ENCODE data around the gene CHRM5. TPM values are rescaled to one million over a fixed set of nuclear protein-coding genes. Genes with fewer than 3 reads are reported as not detected.
"Not testable (repeated sequence)": the region's sequence is repeated elsewhere in the genome, so short reads cannot be mapped to it uniquely, and the experiment has no call there.

CHRM5 gene
- polyA plus RNA-seq, 3 donors = 0.01 TPM; not detected in 2

DNA sequence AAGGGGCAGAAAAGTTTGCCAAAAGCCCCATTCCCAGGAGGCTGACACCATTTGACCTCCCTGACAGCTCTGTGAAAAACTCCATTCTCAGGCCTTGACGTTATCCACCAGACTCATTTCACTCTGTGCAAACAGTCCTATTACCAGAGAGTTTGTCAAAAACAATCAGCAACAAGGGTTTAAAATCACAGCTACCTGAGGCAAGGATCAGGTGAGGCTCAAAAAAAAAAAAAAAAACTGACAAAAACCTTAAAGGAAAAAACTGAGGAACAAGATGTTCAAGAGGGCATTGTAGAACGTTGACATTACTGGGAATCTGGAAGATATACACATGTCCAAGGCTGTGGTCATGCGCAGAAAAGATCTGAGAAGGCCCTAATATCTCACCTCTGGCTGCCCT lies 59.3 kb downstream of the CHRM5 start:
- 51 to 55% (median 54%) methylated on average over 3 of the region's 3 CpGs for WGBS, 3 donors
- no peak overlapping the region for H3K27ac ChIP-seq (ENCODE audit: low read depth, low read length)

DNA sequence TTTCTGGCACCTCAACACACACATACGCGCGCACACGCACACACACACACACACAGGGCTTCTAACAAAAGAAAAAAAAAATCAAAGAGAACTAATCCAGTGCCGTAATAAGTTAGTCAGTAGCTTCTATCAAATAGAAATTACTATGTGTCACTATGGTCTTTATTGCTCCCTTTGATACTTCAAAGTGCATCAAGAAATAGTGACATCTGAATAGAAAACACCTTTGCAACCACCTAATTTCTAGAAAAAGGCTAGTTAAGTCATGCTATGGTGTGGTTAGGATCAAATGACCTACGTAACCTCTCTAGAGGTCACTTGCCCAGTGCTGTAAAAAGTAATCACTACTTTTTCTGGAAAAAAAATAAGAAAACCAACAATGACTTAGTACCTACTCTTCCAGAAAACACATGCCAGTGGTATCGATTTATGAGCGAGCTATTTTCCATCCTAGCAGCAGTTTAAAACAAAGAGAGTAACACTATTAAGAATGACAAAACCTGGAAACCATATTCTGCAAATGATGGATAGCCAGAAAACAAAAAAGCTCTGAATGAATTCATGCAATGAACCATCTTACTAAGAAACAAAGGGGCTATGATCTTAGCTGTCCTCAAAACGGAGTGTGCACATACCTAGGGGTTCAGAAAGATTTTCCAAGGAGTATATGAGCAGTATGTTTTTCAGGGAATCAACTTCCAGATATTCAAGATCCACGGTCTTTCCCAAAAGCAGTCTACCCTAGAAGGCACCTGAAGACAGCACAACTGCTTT lies 63.9 kb downstream of the CHRM5 start:
- WGBS, 3 donors = 76 to 95% (median 93%) methylated on average over 10 of the region's 10 CpGs
- no peak overlapping the region for H3K27ac ChIP-seq (ENCODE audit: low read depth, low read length)

DNA sequence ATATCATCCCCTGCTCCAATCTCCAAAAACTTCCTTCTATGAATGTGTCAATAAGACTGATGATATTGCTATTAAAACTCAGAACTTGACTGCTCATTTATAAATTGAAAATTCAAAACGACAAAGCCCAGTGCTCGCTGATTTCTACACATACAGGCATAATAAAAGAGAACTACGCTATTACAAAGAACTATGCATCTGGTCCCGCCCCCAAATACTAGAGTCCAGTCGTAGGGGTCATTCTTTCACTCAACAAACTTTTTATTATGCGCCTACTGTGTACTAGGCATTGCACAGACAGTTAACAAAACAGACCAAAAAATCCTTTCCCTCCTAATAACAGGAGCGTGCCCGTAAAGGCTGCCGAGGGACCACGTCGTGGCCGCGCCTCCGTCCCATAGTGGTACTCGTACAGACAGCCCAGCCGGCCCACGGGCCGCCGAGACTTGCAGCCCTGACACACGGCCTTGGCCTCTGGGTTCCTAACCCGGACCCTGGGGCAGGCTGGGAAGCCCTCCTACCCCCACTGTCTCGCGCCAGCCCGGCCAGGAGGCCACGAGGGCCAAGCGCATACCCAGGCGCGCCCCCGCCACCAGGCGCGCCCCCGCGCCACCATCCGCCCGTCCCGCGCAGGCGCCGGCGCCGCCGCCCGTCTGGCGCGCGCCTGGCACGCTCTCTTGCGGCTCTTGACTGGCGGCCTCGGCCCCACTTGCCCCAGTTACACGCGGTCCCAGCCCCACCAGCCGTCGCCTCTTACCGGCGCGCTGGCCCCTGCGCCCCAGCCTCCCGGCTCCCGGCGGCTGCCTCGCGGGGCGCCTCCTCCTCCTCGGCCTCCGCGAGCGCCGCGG lies 70.0 kb downstream of the CHRM5 start:
- 0 to 1% (median 1%) methylated on average over 62 to 69 of the region's 70 CpGs for WGBS, 3 donors
- peak overlapping the region; percentile 98 for H3K27ac ChIP-seq (ENCODE audit: low read depth, low read length)

DNA sequence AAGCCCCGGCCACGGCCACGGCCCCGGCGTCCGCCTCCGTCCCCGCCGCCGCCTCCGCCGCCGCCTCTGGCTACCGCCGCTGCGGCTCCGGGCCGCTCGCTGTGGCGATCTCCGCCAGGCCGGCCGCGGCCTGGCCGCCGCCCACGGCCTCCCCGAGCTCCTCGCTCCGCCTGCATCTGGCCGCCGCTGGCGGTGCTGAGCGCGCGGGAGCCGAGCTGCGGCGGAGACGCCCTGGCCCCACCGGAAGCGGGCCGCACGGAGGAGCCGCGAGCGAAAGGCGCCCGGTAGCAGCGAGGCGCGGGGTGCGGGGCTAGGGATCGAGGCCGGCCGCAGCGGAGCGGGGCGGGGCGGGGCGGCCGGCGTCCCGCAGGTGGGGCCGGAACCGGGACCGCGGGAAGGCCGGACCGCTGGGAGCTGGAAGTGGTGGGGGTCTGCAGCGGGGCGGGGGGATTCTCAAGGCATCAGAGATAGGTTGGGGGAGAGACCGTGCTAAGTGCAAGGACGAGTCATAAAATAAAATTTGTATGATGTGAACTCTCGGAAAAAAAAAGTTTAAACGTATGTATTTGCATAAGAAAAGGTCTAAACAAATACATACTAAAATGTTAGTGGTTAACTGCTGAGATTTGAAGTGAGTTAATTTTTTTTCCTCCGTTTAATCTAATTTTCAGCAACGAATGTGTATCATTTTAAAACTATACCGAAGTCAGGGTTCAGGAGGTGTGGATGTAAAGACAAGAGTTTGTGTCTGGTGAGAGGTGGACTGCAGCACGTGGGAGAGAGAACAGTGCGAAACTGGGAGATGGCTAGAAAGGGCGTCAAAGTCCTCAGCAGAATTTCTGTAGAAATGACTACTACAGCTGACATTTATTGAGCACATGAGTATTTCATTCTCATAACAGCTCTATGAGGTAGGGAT lies 70.8 kb downstream of the CHRM5 start, which contains the start of gene AVEN:
Gene AVEN (minus strand): TSS at position 334 of the 919 bp plus-strand sequence. CDS start 158 bp downstream, at position 176.
- peak within 1 kb of the TSS; percentile 98 for H3K27ac ChIP-seq (ENCODE audit: low read depth, low read length)
- WGBS, 3 donors = 1% methylated on average over 58 to 82 of the region's 82 CpGs

DNA sequence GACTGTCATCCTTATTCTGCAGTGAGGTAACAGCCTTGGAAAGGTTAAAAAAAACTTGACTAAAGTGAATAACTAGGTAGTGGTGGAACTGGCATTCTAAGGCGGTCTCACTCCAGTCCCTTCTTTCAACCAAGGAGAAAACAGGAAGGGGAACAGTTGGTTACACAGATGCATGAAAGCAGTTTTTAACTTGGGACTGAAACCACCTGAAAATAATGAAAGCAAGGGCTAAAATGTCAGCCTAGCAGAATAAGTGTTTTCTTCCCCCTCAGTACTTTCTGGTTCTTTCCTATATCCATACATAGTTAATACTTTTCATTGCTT lies 71.5 kb downstream of the CHRM5 start:
- no peak overlapping the region for H3K27ac ChIP-seq (ENCODE audit: low read depth, low read length)
- WGBS, 3 donors = 43 to 72% (median 72%) methylated on average over 1 of the region's 1 CpG

DNA sequence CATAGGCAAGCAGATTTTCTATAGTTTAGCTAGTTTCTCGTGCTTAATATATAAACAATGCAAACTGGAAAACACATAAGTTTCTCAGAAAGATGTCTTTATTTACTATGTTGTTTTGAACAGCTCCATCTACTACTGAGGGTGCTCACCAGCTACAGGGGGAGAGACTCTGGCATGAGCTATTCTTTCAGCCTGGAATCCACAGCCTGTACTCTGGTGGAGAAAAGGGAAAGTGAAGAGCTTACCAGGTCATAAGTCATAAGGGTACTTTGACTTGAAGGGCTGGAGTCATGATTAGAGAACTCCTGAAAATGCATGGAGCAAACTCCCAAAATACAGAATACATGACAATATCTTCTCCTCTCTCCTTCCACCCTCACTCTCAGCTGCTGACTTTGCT lies 75.1 kb downstream of the CHRM5 start:
- no peak overlapping the region for H3K27ac ChIP-seq (ENCODE audit: low read depth, low read length)
- 83 to 87% (median 83%) methylated on average over 1 of the region's 1 CpG for WGBS, 3 donors

DNA sequence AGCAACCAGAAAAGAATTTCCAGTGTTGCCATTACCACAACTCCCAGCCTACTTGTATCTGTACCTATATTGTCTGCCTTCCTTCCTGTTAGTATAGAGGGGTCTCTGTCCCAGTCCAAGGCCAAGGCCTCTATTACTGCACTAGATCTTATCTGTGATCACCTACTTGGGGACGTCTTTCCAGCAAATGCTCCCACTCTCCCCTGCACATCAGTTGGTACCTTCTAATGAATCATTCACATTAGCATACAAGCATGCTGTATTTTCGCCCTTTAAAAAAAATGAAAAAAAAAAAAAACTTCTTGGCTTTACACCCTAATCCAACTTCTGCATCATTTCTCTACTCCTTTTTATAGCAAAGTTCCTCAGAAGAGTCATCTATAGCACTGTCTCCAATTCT lies 75.5 kb downstream of the CHRM5 start:
- WGBS, 3 donors = 68 to 89% (median 83%) methylated on average over 2 of the region's 2 CpGs
- H3K27ac ChIP-seq (ENCODE audit: low read depth, low read length) = no peak overlapping the region

DNA sequence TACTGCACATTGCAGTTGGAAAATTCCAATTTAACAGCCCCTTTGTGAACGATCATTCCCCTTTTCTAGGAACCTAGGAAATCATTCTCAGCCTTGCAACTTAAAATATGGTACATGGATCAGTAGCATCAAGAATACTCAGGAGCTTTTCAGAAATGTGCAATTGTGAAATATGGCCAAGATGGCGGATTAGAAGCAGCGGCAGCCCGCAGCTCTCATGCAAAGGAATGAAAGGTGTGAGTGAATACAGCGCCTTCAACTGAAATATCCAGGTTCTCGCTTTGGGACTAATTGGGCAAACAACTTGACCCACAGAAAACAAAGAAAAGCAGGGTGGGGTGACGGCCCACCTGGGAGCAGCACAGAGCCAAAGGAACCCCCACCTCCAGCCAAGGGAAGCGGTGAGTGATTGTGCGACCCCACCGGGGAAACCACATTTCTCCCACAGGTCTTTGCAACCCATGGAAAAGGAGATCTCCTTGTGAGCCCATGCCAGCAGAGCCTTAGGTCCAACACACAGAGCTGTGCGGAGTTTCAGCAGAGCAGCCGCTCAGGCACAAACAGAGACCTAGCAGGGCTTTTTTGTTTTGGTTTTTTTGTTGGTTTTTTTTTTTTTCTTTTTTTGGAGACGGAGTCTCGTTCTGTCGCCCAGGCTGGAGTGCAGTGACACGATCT lies 78.3 kb downstream of the CHRM5 start:
- 89 to 94% (median 92%) methylated on average over 16 of the region's 16 CpGs for WGBS, 3 donors
- H3K27ac ChIP-seq (ENCODE audit: low read depth, low read length) = no peak overlapping the region

DNA sequence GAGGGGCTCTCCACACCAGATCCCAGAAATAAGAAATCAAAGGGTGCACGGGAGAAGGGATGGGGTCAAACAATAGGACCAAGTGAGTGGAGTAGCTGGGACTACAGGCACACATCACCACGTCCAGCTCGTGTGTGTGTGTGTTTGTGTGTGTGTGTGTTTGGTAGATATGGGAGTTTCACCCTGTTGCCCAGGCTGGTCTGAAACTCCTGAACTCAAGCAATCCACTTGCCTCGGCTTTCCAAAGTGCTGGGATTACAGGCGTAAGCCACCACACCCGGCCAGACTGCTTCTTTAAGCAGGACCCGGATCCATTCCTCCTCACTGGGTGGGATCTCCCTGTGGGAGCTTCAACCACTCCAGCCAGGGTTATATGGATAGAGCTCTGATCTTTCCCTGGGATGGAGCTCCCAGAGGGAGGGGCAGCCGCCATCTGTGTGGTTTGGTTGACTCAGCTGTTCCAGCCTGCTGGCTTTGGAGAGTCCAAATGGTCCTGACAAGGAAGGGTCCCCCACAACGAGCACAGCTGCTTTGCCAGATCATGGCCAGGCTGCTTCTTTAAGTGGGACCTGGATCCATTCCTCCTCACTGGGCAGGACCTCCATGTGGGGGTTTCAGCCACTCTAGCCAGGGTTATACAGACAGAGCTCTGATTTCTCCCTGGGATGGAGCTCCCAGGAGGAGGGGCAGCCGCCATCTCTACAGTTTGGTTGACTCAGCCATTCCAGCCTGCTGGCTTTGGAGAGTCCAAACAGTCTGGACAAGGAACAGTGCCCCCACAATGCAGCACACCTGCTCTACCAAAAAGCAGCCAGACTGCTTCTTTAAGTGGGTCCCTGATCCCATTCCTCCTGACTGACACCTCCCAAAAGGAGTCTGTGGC lies 79.8 kb downstream of the CHRM5 start:
- no peak overlapping the region for H3K27ac ChIP-seq (ENCODE audit: low read depth, low read length)
- WGBS, 3 donors = 76 to 86% (median 79%) methylated on average over 10 of the region's 10 CpGs

DNA sequence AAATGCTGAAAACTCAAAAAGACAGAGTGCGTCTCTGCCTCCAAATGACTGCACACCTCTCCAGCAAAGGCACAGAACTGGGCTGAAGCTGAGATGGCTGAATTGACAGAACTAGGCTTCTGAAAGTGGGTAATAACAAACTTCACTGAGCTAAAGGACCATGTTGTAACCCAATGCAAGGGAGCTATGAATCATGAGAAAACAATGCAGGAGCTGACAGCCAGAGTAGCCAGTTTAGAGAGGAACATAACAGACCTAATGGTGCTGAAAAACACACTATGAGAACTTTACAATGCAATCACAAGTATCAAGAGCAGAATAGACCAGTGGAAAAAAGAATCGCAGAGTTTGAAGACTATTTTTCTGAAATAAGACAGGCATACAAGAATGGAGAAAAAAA lies 80.8 kb downstream of the CHRM5 start:
- no peak overlapping the region for H3K27ac ChIP-seq (ENCODE audit: low read depth, low read length)
- WGBS, 3 donors = 96 to 97% (median 97%) methylated on average over 2 of the region's 2 CpGs

DNA sequence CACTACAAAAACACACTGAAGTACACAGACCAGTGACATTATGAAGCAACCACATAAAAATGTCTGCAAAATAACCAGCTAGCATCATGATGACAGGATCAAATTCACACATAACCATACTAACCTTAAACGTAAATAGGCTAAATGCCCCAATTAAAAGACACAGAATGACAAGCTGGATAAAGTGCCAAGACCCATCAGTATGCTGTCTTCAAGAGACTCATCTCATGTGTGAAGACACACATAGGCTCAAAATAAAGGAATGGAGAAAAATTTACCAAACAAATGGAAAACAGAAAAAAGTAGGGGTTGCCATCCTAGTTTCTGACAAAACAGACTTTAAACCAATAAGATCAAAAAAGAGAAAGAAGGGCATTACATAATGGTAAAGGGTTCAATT lies 82.1 kb downstream of the CHRM5 start:
- WGBS, 3 donors = 56 to 97% (median 89%) methylated on average over 1 of the region's 1 CpG
- H3K27ac ChIP-seq (ENCODE audit: low read depth, low read length) = not testable (repeated sequence)

DNA sequence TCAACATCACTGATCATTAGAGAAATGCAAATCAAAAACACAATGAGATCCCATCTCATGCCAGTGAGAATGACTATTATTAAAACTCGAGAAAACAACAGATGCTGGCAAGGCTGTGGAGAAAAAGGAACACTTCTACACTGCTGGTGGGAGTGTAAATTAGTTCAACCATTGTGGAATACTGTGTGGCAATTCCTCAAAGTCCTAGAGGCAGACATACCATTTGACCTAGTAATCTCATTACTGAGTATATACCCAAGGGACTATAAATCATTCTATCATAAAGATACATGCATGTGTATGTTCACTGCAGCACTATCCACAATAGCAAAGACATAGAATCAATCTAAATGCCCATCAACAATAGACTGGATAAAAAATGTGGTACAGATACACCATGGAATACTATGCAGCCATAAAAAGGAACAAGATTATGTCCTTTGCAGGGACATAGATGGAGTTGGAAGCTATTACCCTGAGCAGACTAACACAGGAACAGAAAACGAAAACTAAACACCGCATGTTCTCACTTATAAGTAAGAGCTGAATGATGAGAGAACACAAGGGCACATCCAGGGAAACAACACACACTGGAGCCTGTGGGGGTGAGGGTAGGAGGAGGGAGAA lies 85.9 kb downstream of the CHRM5 start:
- no peak overlapping the region for H3K27ac ChIP-seq (ENCODE audit: low read depth, low read length)
- whole genome bisulfite sequencing, 3 donors = 87 to 95% (median 88%) methylated on average over 3 of the region's 3 CpGs

DNA sequence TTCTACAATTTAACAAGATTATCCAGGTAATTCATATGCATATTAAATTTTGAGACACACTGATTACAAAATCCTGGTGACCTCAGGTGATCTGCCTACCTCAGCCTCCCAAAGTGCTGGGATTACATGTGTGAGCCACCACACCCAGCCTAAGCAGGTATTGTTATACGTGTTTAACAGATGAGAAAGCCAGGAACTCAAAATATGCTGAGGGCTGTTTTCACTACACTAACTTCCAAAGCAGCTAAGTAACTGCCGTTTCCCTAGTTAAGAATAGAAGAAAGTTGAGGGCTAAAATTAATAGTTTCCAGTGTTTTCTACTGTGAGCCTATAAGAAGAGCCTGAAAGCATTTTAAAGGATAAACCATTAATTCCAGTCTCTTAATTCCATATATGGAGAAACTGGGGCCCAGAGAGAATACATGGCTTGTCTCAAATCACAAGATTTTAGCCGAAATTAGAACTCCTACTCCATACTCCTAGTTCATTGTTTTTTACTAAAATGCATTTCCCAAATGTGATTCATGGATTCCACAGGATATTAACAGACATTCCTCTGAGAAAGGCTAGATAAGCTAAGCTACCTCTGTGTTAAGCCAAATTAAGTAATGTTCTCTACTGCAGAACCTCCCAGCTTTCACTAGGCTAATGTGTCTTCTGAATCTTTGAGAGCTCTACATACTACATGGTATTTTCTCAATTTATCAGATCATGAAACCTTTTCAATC lies 87.7 kb downstream of the CHRM5 start:
- H3K27ac ChIP-seq (ENCODE audit: low read depth, low read length) = no peak overlapping the region
- 57 to 69% (median 58%) methylated on average over 3 of the region's 3 CpGs for WGBS, 3 donors

DNA sequence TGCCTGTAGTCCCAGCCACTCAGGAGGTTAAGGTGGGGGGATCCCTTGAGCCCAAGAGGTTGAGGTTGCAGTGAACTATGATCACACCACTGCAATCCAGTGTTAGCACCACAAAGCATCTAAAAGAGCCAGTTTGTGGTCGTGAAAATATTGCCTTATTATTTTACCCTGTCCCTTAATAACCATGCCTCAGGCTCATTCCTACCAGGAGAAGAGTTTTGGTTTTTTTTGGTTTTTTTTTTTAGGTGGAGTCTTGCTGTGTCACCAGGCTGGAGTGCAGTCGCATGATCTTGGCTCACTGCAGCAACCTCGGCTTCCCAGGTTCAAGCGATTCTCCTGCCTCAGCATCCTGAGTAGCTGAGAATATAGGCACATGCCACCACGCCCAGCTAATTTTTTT lies 88.6 kb downstream of the CHRM5 start:
- 89 to 90% (median 89%) methylated on average over 5 of the region's 5 CpGs for WGBS, 3 donors
- H3K27ac ChIP-seq (ENCODE audit: low read depth, low read length) = no peak overlapping the region

DNA sequence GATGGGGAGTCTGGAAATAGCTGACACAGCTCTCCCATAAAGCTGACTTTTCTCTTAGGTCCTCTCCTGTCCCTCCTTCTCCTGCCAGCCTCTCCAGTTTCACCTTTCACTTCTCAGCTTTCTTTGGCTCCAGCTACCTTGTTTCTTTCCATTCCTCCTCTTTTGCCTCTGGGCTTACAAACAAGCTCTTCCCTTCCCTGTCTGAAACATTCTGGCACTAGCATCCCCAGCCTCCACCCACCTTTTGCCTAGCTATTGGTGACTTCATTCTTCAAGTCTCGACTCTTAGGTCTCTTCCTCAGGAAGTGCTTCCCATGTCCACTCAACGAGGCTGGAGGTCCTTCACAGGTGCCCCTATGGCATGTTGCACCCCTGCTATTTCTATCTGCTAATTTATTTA lies 91.2 kb downstream of the CHRM5 start:
- 37 to 51% (median 49%) methylated on average over 2 of the region's 2 CpGs for whole genome bisulfite sequencing, 3 donors
- no peak overlapping the region for H3K27ac ChIP-seq (ENCODE audit: low read depth, low read length)

DNA sequence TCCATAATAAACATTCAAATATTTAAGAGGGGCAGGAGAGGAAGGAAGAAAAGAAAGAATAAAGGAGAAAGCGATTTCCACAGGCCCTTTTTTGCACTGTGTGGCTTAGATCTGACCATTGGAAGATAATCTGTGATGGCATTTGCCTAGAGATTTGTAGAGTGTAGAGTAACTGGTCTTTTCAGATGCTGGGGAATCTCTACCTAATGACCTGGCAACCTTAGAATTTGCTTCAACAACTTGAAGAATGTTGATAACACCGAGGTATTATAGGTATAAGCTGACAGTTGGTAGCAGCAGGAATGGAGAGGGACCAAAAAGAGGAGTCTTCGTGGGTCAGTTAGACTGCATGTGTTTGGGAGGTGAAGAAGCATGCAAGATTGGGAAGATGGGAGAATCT lies 91.6 kb downstream of the CHRM5 start:
- WGBS, 3 donors = 45 to 77% (median 74%) methylated on average over 3 of the region's 3 CpGs
- H3K27ac ChIP-seq (ENCODE audit: low read depth, low read length) = no peak overlapping the region

Measured in adipose tissue (tissue), 3 donors.